CD14-positive monocyte (primary cell): ENCODE measurements around the gene HRH2. TPM values are rescaled to one million over a fixed set of nuclear protein-coding genes. Genes with fewer than 3 reads are reported as not detected.

ENCODE experiments used
- DNase-seq, 3 donors: peaks; one replicate each; pipeline ENCODE4 v3.0.0-alpha.2; 2011 to 2022
- H2AFZ ChIP-seq: 2 replicates; pipeline ENCODE4 v1.6.0; 2012; ENCODE audit warnings: mild to moderate bottlenecking, low read depth, low read length, inconsistent platforms; ENCODE audit not compliant: insufficient read depth, poor library complexity, severe bottlenecking
- H3K27ac ChIP-seq, 2 donors: 1 replicate in 1 of 2; 2 replicates in 1 of 2; pipeline ENCODE4 v1.5.1; 2012 to 2013; ENCODE audit warnings: low read length in 2 of 2, control low read depth in 1 of 2, inconsistent platforms in 1 of 2, low read depth in 1 of 2, mild to moderate bottlenecking in 1 of 2
- H3K27me3 ChIP-seq, 2 donors: one replicate each; pipeline versions ENCODE4 v1.6.0 to v1.6.1; 2011 to 2013; ENCODE audit warnings: low read length in 2 of 2; ENCODE audit not compliant: control insufficient read depth in 2 of 2, insufficient read depth in 2 of 2
- H3K36me3 ChIP-seq, 2 donors: replicated peaks in 1 of 2; 1 replicate in 1 of 2; 2 replicates in 1 of 2; pipeline versions ENCODE4 v1.5.1 to v1.6.1; 2012 to 2013; ENCODE audit warnings: low read length in 2 of 2, control low read depth in 1 of 2, inconsistent platforms in 1 of 2, mild to moderate bottlenecking in 1 of 2; ENCODE audit not compliant: insufficient read depth in 2 of 2, control insufficient read depth in 1 of 2
- H3K4me1 ChIP-seq, 2 donors: 1 replicate in 1 of 2; 2 replicates in 1 of 2; pipeline versions ENCODE4 v1.5.1 to v1.6.1; 2012 to 2013; ENCODE audit warnings: low read length in 2 of 2, control low read depth in 1 of 2, inconsistent platforms in 1 of 2, mild to moderate bottlenecking in 1 of 2, moderate library complexity in 1 of 2; ENCODE audit not compliant: insufficient read depth in 2 of 2, control insufficient read depth in 1 of 2
- H3K4me2 ChIP-seq: replicated peaks from 2 replicates; pipeline ENCODE3; 2012; ENCODE audit warnings: low read length, moderate library complexity, mild to moderate bottlenecking; ENCODE audit not compliant: poor library complexity, severe bottlenecking; ENCODE audit errors: extremely low read depth
- H3K4me3 ChIP-seq, 3 experiments: fragments of 200-600 bp in 1 of 3; sonication (generic) in 1 of 3; replicated peaks in 1 of 3; 1 replicate in 2 of 3; 2 replicates in 1 of 3; pipeline ENCODE4 v1.5.1; 2011 to 2013; ENCODE audit warnings: low read length in 3 of 3, mild to moderate bottlenecking in 3 of 3, control low read depth in 2 of 3, low read depth in 2 of 3, inconsistent platforms in 1 of 3, moderate library complexity in 1 of 3
- H3K79me2 ChIP-seq: 2 replicates; pipeline ENCODE4 v1.6.0; 2012; ENCODE audit warnings: mild to moderate bottlenecking, control low read depth, inconsistent platforms, low read length, moderate library complexity; ENCODE audit not compliant: insufficient read depth
- H3K9ac ChIP-seq: 2 replicates; pipeline ENCODE4 v1.6.0; 2017; ENCODE audit warnings: low read length, mild to moderate bottlenecking; ENCODE audit not compliant: insufficient read depth, poor library complexity, severe bottlenecking
- H3K9me3 ChIP-seq, 2 donors: replicated peaks in 1 of 2; 1 replicate in 1 of 2; 2 replicates in 1 of 2; pipeline versions ENCODE4 v1.5.1 to v1.6.1; 2012 to 2013; ENCODE audit warnings: low read length in 2 of 2, control low read depth in 1 of 2; ENCODE audit not compliant: control insufficient read depth in 1 of 2, insufficient read depth in 1 of 2
- H4K20me1 ChIP-seq: 2 replicates; pipeline ENCODE4 v1.6.0; 2012; ENCODE audit warnings: mild to moderate bottlenecking, low read length, control low read depth, moderate library complexity; ENCODE audit not compliant: insufficient read depth
- H3K27ac Mint-ChIP-seq, 7 donors: one replicate each; pipeline ENCODE4 v1.8.0; 2020; ENCODE audit warnings: mild to moderate bottlenecking in 7 of 7, mixed read lengths in 7 of 7, moderate library complexity in 6 of 7, inconsistent platforms in 2 of 7
- H3K27me3 Mint-ChIP-seq, 3 donors: one replicate each; pipeline ENCODE4 v1.8.0; 2021 to 2022; ENCODE audit warnings: low read depth in 3 of 3, mild to moderate bottlenecking in 3 of 3, mixed read lengths in 3 of 3, moderate library complexity in 3 of 3, inconsistent platforms in 1 of 3
- H3K36me3 Mint-ChIP-seq, 2 donors: one replicate each; pipeline ENCODE4 v1.8.0; 2020; ENCODE audit warnings: mixed read lengths in 2 of 2, inconsistent platforms in 1 of 2, mild to moderate bottlenecking in 1 of 2
- H3K4me1 Mint-ChIP-seq: one replicate; pipeline ENCODE4 v1.8.0; 2020; ENCODE audit warnings: mild to moderate bottlenecking, mixed read lengths
- H3K4me3 Mint-ChIP-seq, 2 donors: one replicate each; pipeline ENCODE4 v1.8.0; 2020; ENCODE audit warnings: mild to moderate bottlenecking in 2 of 2, mixed read lengths in 2 of 2, moderate library complexity in 1 of 2
- H3K9me3 Mint-ChIP-seq, 7 donors: one replicate each; pipeline ENCODE4 v1.8.0; 2020 to 2022; ENCODE audit warnings: mixed read lengths in 7 of 7, mild to moderate bottlenecking in 6 of 7, moderate library complexity in 6 of 7, inconsistent platforms in 2 of 7
- WGBS: methylation state at CpG from one replicate; pipeline ENCODE4 v1.1.5; 2013; ENCODE audit warnings: missing lambda C conversion rate; ENCODE audit not compliant: insufficient coverage; 5-methylcytosine and 5-hydroxymethylcytosine counted together
- intact Hi-C, 2 donors: fragments of 100-400 bp; cut with micrococcal nuclease; formaldehyde crosslinking; loops; one replicate each; pipeline versions ENCODE4 v1.15.0 to v1.15.1; 2023
- polyA plus RNA-seq, 3 donors: library from polyadenylated mRNA; depleted of rRNA in 1 of 3; unstranded in 2 of 3; stranded (reverse) in 1 of 3; fragments of 300-500 nt in 2 of 3; fragments of >200 nt in 1 of 3; fragmentation: Illumina TruSeq in 2 of 3; gene quantifications; 1 replicate in 2 of 3; 2 replicates in 1 of 3; pipeline ENCODE4 v1.2.3, GENCODE V29; 2012 to 2021
- TF ChIP-seq, protein P1 (sequence below): fragments of 200-600 bp; IDR thresholded peaks from one replicate; pipeline ENCODE4 v1.8.0; 2022; ENCODE audit warnings: antibody characterized with exemption, mild to moderate bottlenecking

Gene HRH2
- polyA plus RNA-seq, 3 donors = 10.6 to 71.7 (median 25.5) TPM

DNA sequence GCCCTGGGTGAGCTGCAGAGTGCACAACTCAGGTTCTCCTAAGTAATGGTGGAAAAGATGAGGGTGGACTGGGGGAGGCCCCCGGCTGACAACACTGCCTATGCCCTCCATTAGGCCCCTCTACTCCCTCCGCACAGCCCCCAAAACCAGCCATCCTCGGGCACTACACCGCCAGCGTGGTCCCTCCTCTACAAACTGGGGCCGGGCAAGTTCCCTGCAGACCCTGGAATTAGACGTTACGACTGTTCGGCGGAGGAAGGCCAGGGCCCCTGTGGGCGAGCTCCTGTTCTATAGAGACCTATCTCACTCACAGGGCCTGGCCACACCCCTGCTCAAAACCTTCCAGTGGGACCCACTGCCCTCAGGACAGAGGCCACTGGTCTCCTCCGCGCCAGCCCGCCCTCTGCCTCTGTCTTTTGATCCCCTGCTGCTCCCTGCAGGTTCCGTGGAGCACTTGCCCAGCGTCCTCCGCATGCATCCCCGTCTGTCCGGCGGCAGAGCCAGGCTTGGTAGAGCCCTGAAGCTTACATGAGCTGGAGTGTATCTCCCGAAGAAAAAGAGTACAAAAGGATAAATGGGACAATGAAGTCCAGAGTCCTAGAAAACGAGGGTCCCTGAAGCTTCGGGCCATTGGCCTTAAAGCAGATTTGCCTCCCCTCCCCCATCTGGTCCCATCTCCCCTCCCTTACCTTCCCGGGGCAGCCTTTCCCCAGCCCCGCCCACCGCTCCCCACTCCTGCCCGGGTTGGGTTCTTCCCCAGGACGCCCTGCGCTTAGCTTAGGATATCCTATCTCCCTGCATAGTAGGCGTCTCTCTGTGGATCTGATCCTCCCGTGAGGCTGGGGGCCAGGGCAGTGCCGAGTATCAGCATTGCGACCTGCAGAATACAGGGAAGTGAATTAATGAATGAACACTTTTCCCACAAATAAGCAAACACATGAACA lies 71.3 kb downstream of the HRH2 start:
- Histone ChIP-seq H4K20me1 (no peaks in the 10 kb centered on the region), H3K4me2 (no peak overlapping the region), H3K27ac (no peak overlapping the region), H2AFZ (no peak overlapping the region), H3K9me3 (peaks cover 0 to 4% of the 10 kb centered on the region in 2 donors), H3K27me3 (peaks cover 0 to 12% of the 10 kb centered on the region in 2 donors), H3K9ac (no peak overlapping the region), H3K36me3 (no peaks in the 10 kb centered on the region), H3K4me3 (no peak overlapping the region), H3K4me1 (peaks cover 0 to 5% of the 10 kb centered on the region in 2 donors), H3K79me2 (no peaks in the 10 kb centered on the region)
- TF ChIP-seq, protein P1, sequence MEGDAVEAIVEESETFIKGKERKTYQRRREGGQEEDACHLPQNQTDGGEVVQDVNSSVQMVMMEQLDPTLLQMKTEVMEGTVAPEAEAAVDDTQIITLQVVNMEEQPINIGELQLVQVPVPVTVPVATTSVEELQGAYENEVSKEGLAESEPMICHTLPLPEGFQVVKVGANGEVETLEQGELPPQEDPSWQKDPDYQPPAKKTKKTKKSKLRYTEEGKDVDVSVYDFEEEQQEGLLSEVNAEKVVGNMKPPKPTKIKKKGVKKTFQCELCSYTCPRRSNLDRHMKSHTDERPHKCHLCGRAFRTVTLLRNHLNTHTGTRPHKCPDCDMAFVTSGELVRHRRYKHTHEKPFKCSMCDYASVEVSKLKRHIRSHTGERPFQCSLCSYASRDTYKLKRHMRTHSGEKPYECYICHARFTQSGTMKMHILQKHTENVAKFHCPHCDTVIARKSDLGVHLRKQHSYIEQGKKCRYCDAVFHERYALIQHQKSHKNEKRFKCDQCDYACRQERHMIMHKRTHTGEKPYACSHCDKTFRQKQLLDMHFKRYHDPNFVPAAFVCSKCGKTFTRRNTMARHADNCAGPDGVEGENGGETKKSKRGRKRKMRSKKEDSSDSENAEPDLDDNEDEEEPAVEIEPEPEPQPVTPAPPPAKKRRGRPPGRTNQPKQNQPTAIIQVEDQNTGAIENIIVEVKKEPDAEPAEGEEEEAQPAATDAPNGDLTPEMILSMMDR = no peak
- Mint-ChIP-seq H3K36me3 (no peaks in the 10 kb centered on the region), H3K4me3 (peak overlapping the region in 1 of 2 donors; percentile 57), H3K9me3 (peaks cover 0 to 7% (median 0%) of the 10 kb centered on the region in 7 donors), H3K4me1 (peaks cover 6% of the 10 kb centered on the region), H3K27me3 (peaks cover 26 to 42% (median 28%) of the 10 kb centered on the region in 3 donors), H3K27ac (no peak overlapping the region)
- DNase-seq = no peak
- whole genome bisulfite sequencing = 29% methylated on average over 26 of the region's 33 CpGs
- intact Hi-C loops = loop anchor here in 1 of 2 donors (10.0 kb wide), 1 partner anchor 146 kb away; the partner anchor contains the start of gene CPLX2

DNA sequence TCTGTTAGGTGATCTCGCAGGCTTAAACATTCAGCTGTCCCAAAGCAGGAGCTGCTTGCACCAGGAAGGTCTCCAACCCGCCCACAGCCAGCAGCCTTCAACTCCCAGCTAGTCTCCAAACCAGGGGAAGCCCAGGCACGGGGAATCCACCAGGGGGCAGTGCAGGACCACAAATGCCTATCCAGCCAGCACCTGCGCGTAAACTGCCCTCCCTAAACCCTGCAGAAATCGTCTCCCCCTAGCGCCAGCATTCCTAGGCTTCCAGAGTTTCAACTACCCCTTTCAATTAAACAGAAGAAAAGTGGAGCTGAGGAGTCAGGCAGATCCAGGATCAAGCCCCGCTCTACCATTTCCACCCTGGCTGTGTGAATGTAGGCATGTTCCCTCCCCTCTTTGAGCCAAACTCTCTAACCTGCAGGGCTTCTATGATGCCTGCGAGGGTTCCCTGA lies 72.0 kb downstream of the HRH2 start:
- TF ChIP-seq, protein P1 = peak; percentile 93
- Histone ChIP-seq H3K27ac (no peak overlapping the region), H3K9me3 (peaks cover 0 to 4% of the 10 kb centered on the region in 2 donors), H3K36me3 (no peaks in the 10 kb centered on the region), H3K4me2 (no peak overlapping the region), H3K79me2 (no peaks in the 10 kb centered on the region), H3K9ac (no peak overlapping the region), H3K27me3 (peaks cover 0 to 12% of the 10 kb centered on the region in 2 donors), H3K4me3 (no peak overlapping the region), H4K20me1 (no peaks in the 10 kb centered on the region), H3K4me1 (peaks cover 0 to 5% of the 10 kb centered on the region in 2 donors), H2AFZ (no peak overlapping the region)
- Mint-ChIP-seq H3K4me1 (peaks cover 6% of the 10 kb centered on the region), H3K27me3 (peaks cover 23 to 41% (median 25%) of the 10 kb centered on the region in 3 donors), H3K27ac (peak overlapping the region in 1 of 7 donors; percentile 9), H3K9me3 (peaks cover 0 to 7% (median 0%) of the 10 kb centered on the region in 7 donors), H3K4me3 (peak overlapping the region in 1 of 2 donors; percentile 57), H3K36me3 (no peaks in the 10 kb centered on the region)
- intact Hi-C loops = loop anchor here (10.0 kb wide), 2 partner anchors 145 to 925 kb away; partner anchors contain the start of gene CPLX2 (in 2 of the 2)
- WGBS = 0% methylated on average over 5 of the region's 9 CpGs
- DNase-seq = peak; percentile 66 to 78 (median 68)
